Neural cell (in vitro differentiated cells): ENCODE measurements around the gene RSU1. TPM values are rescaled to one million over a fixed set of nuclear protein-coding genes. Genes with fewer than 3 reads are reported as not detected.

ENCODE experiments used
- H2AFZ ChIP-seq: fragments of 200-600, 300-800 bp; sonication (generic), shearing (Covaris generic); 2 replicates; pipeline ENCODE4 v1.6.0; 2014; ENCODE audit warnings: low read depth, mild to moderate bottlenecking, antibody characterized with exemption, low read length, moderate library complexity
- H3F3A ChIP-seq: fragments of 200-600 bp; shearing (Covaris generic); 2 replicates; pipeline ENCODE4 v1.6.1; 2016; ENCODE audit warnings: mild to moderate bottlenecking, moderate library complexity, mixed read lengths, antibody characterized with exemption, low read length; ENCODE audit not compliant: insufficient read depth, poor library complexity, severe bottlenecking
- H3K27ac ChIP-seq: fragments of 200-600, 300-800 bp; sonication (generic), shearing (Covaris generic); 2 replicates; pipeline ENCODE4 v1.5.1; 2014; ENCODE audit warnings: mild to moderate bottlenecking, low read length, moderate library complexity
- H3K27me3 ChIP-seq: fragments of 300-800, 200-600 bp; sonication (generic), shearing (Covaris generic); 2 replicates; pipeline ENCODE4 v1.6.0; 2014; ENCODE audit warnings: mild to moderate bottlenecking, low read depth, low read length, moderate library complexity; ENCODE audit not compliant: insufficient read depth
- H3K36me3 ChIP-seq: fragments of 300-800, 200-600 bp; sonication (generic), shearing (Covaris generic); 2 replicates; pipeline ENCODE4 v1.5.1; 2014; ENCODE audit warnings: mild to moderate bottlenecking, antibody characterized with exemption, low read length, moderate library complexity; ENCODE audit not compliant: insufficient read depth
- H3K4me2 ChIP-seq: fragments of 300-800, 200-600 bp; sonication (generic), shearing (Covaris generic); 2 replicates; pipeline ENCODE4 v1.6.0; 2014; ENCODE audit warnings: mild to moderate bottlenecking, low read length
- H3K4me3 ChIP-seq: fragments of 300-800, 200-600 bp; sonication (generic), shearing (Covaris generic); 2 replicates; pipeline ENCODE4 v1.5.1; 2014; ENCODE audit warnings: mild to moderate bottlenecking, low read length, moderate library complexity
- H3K79me2 ChIP-seq: fragments of 200-600 bp; shearing (Covaris generic); replicated peaks from 2 replicates; pipeline ENCODE4 v1.6.0; 2014; ENCODE audit warnings: mild to moderate bottlenecking, low read length, moderate library complexity; ENCODE audit not compliant: insufficient read depth
- H3K9ac ChIP-seq: fragments of 300-800, 200-600 bp; sonication (generic), shearing (Covaris generic); 2 replicates; pipeline ENCODE4 v1.6.1; 2016; ENCODE audit warnings: mild to moderate bottlenecking, low read length, mixed read lengths
- H3K9me2 ChIP-seq: fragments of 200-600 bp; shearing (Covaris generic); 2 replicates; pipeline ENCODE4 v1.6.1; 2016; ENCODE audit warnings: mild to moderate bottlenecking, low read length, mixed read lengths; ENCODE audit not compliant: insufficient read depth
- H3K9me3 ChIP-seq: fragments of 200-600, 300-800 bp; sonication (generic), shearing (Covaris generic); 2 replicates; pipeline ENCODE4 v1.6.1; 2016; ENCODE audit warnings: mild to moderate bottlenecking, mixed run types, low read length, moderate library complexity, mixed read lengths
- H4K20me1 ChIP-seq: fragments of 200-600 bp; shearing (Covaris generic); 2 replicates; pipeline ENCODE4 v1.6.1; 2016; ENCODE audit warnings: mild to moderate bottlenecking, mixed run types; ENCODE audit not compliant: insufficient read depth
- EP300 ChIP-seq: fragments of 450-650 bp; conservative IDR thresholded peaks from 2 replicates; pipeline ENCODE4 v1.6.1; 2014; ENCODE audit warnings: antibody characterized with exemption, mild to moderate bottlenecking, moderate library complexity; ENCODE audit not compliant: poor library complexity, severe bottlenecking
- EZH2 ChIP-seq: fragments of 200-600, 300-800 bp; shearing (Covaris generic), sonication (generic); IDR thresholded peaks from 2 replicates; pipeline ENCODE4 v1.6.1; 2014; ENCODE audit warnings: antibody characterized with exemption, low read length, borderline replicate concordance, mild to moderate bottlenecking; ENCODE audit not compliant: insufficient read depth, poor library complexity, severe bottlenecking
- MXI1 ChIP-seq: fragments of 450-650 bp; conservative IDR thresholded peaks from 2 replicates; pipeline ENCODE4 v1.6.1; 2014; ENCODE audit warnings: antibody characterized with exemption, mild to moderate bottlenecking; ENCODE audit not compliant: poor library complexity, severe bottlenecking
- POLR2AphosphoS5 ChIP-seq: IDR thresholded peaks from 2 replicates; pipeline ENCODE4 v1.6.1; 2012
- RAD21 ChIP-seq: fragments of 450-650 bp; conservative IDR thresholded peaks from 2 replicates; pipeline ENCODE4 v1.6.1; 2014; ENCODE audit warnings: antibody characterized with exemption, mild to moderate bottlenecking, moderate library complexity
- SMC3 ChIP-seq: fragments of 450-650 bp; conservative IDR thresholded peaks from 2 replicates; pipeline ENCODE4 v1.6.1; 2014; ENCODE audit warnings: antibody characterized with exemption, mild to moderate bottlenecking, moderate library complexity; ENCODE audit not compliant: poor library complexity
- TAF1 ChIP-seq: IDR thresholded peaks from 2 replicates; pipeline ENCODE4 v1.6.1; 2012; ENCODE audit warnings: low read depth
- polyA plus RNA-seq: library from polyadenylated mRNA; depleted of rRNA; stranded (reverse); fragments of >200 nt; gene quantifications from 2 replicates; pipeline ENCODE4 v1.2.3, GENCODE V29; 2014
- TF ChIP-seq, protein P1 (sequence below): IDR thresholded peaks from 2 replicates; pipeline ENCODE4 v1.6.1; 2012; ENCODE audit warnings: borderline replicate concordance
- TF ChIP-seq, protein P2 (sequence below): fragments of 450-650 bp; IDR thresholded peaks from 2 replicates; pipeline ENCODE4 v1.5.1; 2014; ENCODE audit warnings: antibody characterized with exemption, mild to moderate bottlenecking, moderate library complexity; ENCODE audit not compliant: poor library complexity, severe bottlenecking

RSU1 gene
- polyA plus RNA-seq, 1 donor from 2014 or later: 18.7 TPM

DNA sequence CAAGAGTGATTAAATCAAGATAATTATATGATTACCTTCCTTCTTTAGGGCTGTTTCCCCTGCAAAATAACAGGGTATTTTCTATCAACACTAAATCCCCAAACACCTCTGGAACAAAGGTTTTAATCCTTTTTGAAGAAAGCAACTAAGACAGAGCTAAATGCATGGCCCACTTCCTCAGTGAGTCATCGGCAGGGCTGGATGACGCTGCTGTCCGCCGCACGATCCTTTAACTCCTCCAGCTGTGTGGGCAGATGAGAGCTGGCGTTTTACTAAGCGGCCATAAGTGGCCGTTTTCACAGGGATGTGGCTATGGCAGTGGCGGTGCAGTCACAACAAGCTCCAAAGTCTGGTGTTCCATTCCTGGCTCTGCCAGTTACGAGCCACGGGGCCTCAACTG is 219.6 kb downstream of the RSU1 start (continued):
- no peak for TF ChIP-seq EZH2
- TF ChIP-seq POLR2AphosphoS5: no peak

DNA sequence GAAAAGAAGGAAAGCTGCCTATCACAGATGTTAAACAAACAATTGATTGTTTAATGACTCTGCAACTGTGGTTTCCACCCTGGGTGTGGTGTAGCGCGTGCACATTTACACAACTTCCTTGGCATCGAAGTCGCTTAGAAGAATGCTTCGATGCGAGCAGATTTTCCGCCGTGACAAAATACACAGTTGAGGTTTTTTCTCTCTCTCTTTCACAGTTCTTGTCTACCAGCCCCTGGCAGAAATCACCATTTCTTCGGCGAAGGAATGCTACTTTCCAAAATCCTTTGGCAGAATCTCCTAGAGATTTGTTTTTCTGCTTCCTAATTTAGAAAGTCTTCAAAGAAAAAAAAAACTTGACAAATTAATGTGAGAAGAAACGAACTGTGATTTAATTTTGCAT is 224.8 kb downstream of the RSU1 start:
- no peaks in the 10 kb centered on the region for H3F3A ChIP-seq
- no peaks in the 10 kb centered on the region for H3K9me2 ChIP-seq
- no peak overlapping the region for H3K27ac ChIP-seq
- H3K9me3 ChIP-seq: no peaks in the 10 kb centered on the region
- no peak overlapping the region for H2AFZ ChIP-seq
- H3K4me2 ChIP-seq: no peak overlapping the region
- no peaks in the 10 kb centered on the region for H3K36me3 ChIP-seq
- H3K9ac ChIP-seq: no peak overlapping the region
- H3K79me2 ChIP-seq: no peaks in the 10 kb centered on the region
- TF ChIP-seq SMC3 (no peak), MXI1 (no peak), POLR2AphosphoS5 (no peak)
- TF ChIP-seq, protein P1, sequence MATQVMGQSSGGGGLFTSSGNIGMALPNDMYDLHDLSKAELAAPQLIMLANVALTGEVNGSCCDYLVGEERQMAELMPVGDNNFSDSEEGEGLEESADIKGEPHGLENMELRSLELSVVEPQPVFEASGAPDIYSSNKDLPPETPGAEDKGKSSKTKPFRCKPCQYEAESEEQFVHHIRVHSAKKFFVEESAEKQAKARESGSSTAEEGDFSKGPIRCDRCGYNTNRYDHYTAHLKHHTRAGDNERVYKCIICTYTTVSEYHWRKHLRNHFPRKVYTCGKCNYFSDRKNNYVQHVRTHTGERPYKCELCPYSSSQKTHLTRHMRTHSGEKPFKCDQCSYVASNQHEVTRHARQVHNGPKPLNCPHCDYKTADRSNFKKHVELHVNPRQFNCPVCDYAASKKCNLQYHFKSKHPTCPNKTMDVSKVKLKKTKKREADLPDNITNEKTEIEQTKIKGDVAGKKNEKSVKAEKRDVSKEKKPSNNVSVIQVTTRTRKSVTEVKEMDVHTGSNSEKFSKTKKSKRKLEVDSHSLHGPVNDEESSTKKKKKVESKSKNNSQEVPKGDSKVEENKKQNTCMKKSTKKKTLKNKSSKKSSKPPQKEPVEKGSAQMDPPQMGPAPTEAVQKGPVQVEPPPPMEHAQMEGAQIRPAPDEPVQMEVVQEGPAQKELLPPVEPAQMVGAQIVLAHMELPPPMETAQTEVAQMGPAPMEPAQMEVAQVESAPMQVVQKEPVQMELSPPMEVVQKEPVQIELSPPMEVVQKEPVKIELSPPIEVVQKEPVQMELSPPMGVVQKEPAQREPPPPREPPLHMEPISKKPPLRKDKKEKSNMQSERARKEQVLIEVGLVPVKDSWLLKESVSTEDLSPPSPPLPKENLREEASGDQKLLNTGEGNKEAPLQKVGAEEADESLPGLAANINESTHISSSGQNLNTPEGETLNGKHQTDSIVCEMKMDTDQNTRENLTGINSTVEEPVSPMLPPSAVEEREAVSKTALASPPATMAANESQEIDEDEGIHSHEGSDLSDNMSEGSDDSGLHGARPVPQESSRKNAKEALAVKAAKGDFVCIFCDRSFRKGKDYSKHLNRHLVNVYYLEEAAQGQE: no peak
- no peaks in the 10 kb centered on the region for H3K27me3 ChIP-seq
- H3K4me3 ChIP-seq: no peak overlapping the region
- no peaks in the 10 kb centered on the region for H4K20me1 ChIP-seq

DNA sequence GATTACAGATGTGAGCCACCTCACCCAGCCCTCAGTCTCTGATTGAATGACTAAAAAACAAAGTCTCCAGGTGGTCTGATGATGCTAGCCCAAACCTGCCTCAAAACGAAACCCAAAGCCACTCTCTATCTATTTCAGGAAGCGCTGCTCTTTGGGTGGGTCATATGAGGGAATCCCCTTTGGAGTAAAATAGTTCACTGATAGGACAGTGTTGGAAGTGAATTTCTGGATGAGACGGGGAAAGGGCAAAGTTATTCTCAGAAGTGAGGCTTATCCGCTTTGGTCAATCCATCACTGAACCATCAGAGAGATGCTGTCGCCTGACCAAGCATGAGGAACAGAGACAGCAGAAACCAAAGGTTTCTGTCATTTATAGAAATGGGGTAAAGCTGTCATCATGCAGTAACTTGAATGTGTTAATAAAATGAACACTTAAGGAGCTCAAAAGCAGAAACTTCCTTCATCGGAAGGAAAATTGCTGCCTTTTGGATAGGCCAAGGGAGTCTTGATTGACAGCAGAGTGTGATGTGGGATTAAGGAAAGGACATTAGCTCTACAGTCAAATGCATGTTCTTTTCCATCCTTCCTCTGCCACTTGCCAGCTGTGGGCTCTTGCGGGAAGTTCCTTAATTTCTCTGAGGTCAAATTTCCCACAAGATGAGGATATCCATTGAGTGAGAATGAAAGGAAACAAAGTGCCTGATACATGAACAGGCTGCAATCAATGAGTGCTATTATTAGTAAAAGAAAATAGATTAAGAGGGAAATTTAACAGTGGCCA is 230.7 kb downstream of the RSU1 start:
- Histone ChIP-seq H3K36me3 (no peaks in the 10 kb centered on the region), H2AFZ (no peak overlapping the region), H3K4me3 (no peak overlapping the region), H3K79me2 (no peaks in the 10 kb centered on the region), H3F3A (no peaks in the 10 kb centered on the region), H3K4me2 (no peak overlapping the region), H3K9me3 (no peaks in the 10 kb centered on the region), H3K9ac (no peak overlapping the region), H3K27me3 (no peaks in the 10 kb centered on the region), H4K20me1 (no peaks in the 10 kb centered on the region), H3K9me2 (no peaks in the 10 kb centered on the region), H3K27ac (no peak overlapping the region)
- TF ChIP-seq POLR2AphosphoS5: no peak
- TF ChIP-seq TAF1: no peak
- TF ChIP-seq EP300: no peak
- TF ChIP-seq RAD21: no peak
- TF ChIP-seq, protein P1: no peak
- no peak for TF ChIP-seq MXI1
- TF ChIP-seq, protein P2, sequence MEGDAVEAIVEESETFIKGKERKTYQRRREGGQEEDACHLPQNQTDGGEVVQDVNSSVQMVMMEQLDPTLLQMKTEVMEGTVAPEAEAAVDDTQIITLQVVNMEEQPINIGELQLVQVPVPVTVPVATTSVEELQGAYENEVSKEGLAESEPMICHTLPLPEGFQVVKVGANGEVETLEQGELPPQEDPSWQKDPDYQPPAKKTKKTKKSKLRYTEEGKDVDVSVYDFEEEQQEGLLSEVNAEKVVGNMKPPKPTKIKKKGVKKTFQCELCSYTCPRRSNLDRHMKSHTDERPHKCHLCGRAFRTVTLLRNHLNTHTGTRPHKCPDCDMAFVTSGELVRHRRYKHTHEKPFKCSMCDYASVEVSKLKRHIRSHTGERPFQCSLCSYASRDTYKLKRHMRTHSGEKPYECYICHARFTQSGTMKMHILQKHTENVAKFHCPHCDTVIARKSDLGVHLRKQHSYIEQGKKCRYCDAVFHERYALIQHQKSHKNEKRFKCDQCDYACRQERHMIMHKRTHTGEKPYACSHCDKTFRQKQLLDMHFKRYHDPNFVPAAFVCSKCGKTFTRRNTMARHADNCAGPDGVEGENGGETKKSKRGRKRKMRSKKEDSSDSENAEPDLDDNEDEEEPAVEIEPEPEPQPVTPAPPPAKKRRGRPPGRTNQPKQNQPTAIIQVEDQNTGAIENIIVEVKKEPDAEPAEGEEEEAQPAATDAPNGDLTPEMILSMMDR: no peak
- no peak for TF ChIP-seq SMC3
- TF ChIP-seq EZH2: no peak
